ENCODE data around the gene FOXL1. TPM values are rescaled to one million over a fixed set of nuclear protein-coding genes. Genes with fewer than 3 reads are reported as not detected.

FOXL1 gene
- total RNA-seq, 1 donor from 2014 or later = under 0.01 TPM

GRCh38 chr16:86625029-86625428 lies 46.7 kb downstream of the FOXL1 start:
- no peak overlapping the region for H3K27ac ChIP-seq (ENCODE audit: low read depth, low read length)
- no peaks in the 10 kb centered on the region for H3K36me3 ChIP-seq (ENCODE audit: control insufficient read depth in 3 of 3, insufficient read depth in 3 of 3, low read length in 3 of 3)
- H3K9me3 ChIP-seq (ENCODE audit: control insufficient read depth in 3 of 3, low read length in 3 of 3) = peaks cover 0 to 2% (median 0%) of the 10 kb centered on the region in 3 donors
- no peak overlapping the region for H3K9ac ChIP-seq (ENCODE audit: low read depth in 1 of 3, low read length in 3 of 3)
- H3K4me1 ChIP-seq (ENCODE audit: control insufficient read depth in 3 of 3, insufficient read depth in 3 of 3, low read length in 3 of 3) = no peaks in the 10 kb centered on the region
- H3K27me3 ChIP-seq (ENCODE audit: control insufficient read depth in 3 of 3, insufficient read depth in 3 of 3, low read length in 3 of 3) = peaks cover 3 to 9% (median 6%) of the 10 kb centered on the region in 3 donors
- no peak overlapping the region for H3K4me3 ChIP-seq (ENCODE audit: low read length in 3 of 3)

DNA sequence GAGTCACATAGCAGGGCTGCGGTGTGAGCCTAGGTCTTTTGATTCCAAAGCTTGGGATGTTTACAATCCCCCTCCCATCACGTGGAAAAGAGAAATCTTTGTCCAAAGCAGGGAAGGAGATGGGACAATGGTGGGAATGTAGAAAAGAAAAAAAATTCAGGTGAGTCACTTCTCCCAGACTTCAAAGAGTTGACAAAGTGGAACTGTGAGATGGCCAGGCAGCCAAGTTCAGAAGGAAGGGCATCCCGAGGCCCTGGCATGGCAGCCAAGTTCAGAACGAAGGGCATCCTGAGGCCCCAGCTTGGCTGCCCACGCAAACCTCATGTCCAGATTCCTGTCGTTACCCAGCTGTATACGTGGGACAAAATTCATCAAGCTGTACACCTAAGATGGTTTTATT lies 47.5 kb downstream of the FOXL1 start:
- H3K27ac ChIP-seq (ENCODE audit: low read depth, low read length) = no peak overlapping the region
- H3K27me3 ChIP-seq (ENCODE audit: control insufficient read depth in 3 of 3, insufficient read depth in 3 of 3, low read length in 3 of 3) = peaks cover 6% of the 10 kb centered on the region in 3 donors
- H3K9me3 ChIP-seq (ENCODE audit: control insufficient read depth in 3 of 3, low read length in 3 of 3) = no peaks in the 10 kb centered on the region
- no peak overlapping the region for H3K9ac ChIP-seq (ENCODE audit: low read depth in 1 of 3, low read length in 3 of 3)
- H3K36me3 ChIP-seq (ENCODE audit: control insufficient read depth in 3 of 3, insufficient read depth in 3 of 3, low read length in 3 of 3) = no peaks in the 10 kb centered on the region
- no peak overlapping the region for H3K4me3 ChIP-seq (ENCODE audit: low read length in 3 of 3)
- no peaks in the 10 kb centered on the region for H3K4me1 ChIP-seq (ENCODE audit: control insufficient read depth in 3 of 3, insufficient read depth in 3 of 3, low read length in 3 of 3)

GRCh38 chr16:86626284-86626683 lies 47.9 kb downstream of the FOXL1 start:
- H3K4me3 ChIP-seq (ENCODE audit: low read length in 3 of 3) = no peak overlapping the region
- no peaks in the 10 kb centered on the region for H3K36me3 ChIP-seq (ENCODE audit: control insufficient read depth in 3 of 3, insufficient read depth in 3 of 3, low read length in 3 of 3)
- H3K4me1 ChIP-seq (ENCODE audit: control insufficient read depth in 3 of 3, insufficient read depth in 3 of 3, low read length in 3 of 3) = no peaks in the 10 kb centered on the region
- peaks cover 6% of the 10 kb centered on the region in 3 donors for H3K27me3 ChIP-seq (ENCODE audit: control insufficient read depth in 3 of 3, insufficient read depth in 3 of 3, low read length in 3 of 3)
- no peak overlapping the region for H3K9ac ChIP-seq (ENCODE audit: low read depth in 1 of 3, low read length in 3 of 3)
- H3K27ac ChIP-seq (ENCODE audit: low read depth, low read length) = no peak overlapping the region
- no peaks in the 10 kb centered on the region for H3K9me3 ChIP-seq (ENCODE audit: control insufficient read depth in 3 of 3, low read length in 3 of 3)

- H3K9me3 ChIP-seq (ENCODE audit: control insufficient read depth in 3 of 3, low read length in 3 of 3) = no peaks in the 10 kb centered on the region
- no peaks in the 10 kb centered on the region for H3K4me1 ChIP-seq (ENCODE audit: control insufficient read depth in 3 of 3, insufficient read depth in 3 of 3, low read length in 3 of 3)
- H3K36me3 ChIP-seq (ENCODE audit: control insufficient read depth in 3 of 3, insufficient read depth in 3 of 3, low read length in 3 of 3) = no peaks in the 10 kb centered on the region
- H3K4me3 ChIP-seq (ENCODE audit: low read length in 3 of 3) = no peak overlapping the region
- no peak overlapping the region for H3K27ac ChIP-seq (ENCODE audit: low read depth, low read length)
- H3K27me3 ChIP-seq (ENCODE audit: control insufficient read depth in 3 of 3, insufficient read depth in 3 of 3, low read length in 3 of 3) = peaks cover 6% of the 10 kb centered on the region in 3 donors
- no peak overlapping the region for H3K9ac ChIP-seq (ENCODE audit: low read depth in 1 of 3, low read length in 3 of 3)
Measured at GRCh38 chr16:86626966-86627365, 48.6 kb downstream of the FOXL1 start.

- Histone ChIP-seq H3K27ac (ENCODE audit: low read depth, low read length) (no peak overlapping the region), H3K9ac (ENCODE audit: low read depth in 1 of 3, low read length in 3 of 3) (no peak overlapping the region), H3K27me3 (ENCODE audit: control insufficient read depth in 3 of 3, insufficient read depth in 3 of 3, low read length in 3 of 3) (peaks cover 3 to 10% (median 6%) of the 10 kb centered on the region in 3 donors), H3K9me3 (ENCODE audit: control insufficient read depth in 3 of 3, low read length in 3 of 3) (no peaks in the 10 kb centered on the region), H3K36me3 (ENCODE audit: control insufficient read depth in 3 of 3, insufficient read depth in 3 of 3, low read length in 3 of 3) (no peaks in the 10 kb centered on the region), H3K4me1 (ENCODE audit: control insufficient read depth in 3 of 3, insufficient read depth in 3 of 3, low read length in 3 of 3) (no peaks in the 10 kb centered on the region), H3K4me3 (ENCODE audit: low read length in 3 of 3) (no peak overlapping the region)
Measured at GRCh38 chr16:86628614-86629013, 50.3 kb downstream of the FOXL1 start.

- Histone ChIP-seq H3K9me3 (ENCODE audit: control insufficient read depth in 3 of 3, low read length in 3 of 3) (no peaks in the 10 kb centered on the region), H3K4me1 (ENCODE audit: control insufficient read depth in 3 of 3, insufficient read depth in 3 of 3, low read length in 3 of 3) (no peaks in the 10 kb centered on the region), H3K9ac (ENCODE audit: low read depth in 1 of 3, low read length in 3 of 3) (no peak overlapping the region), H3K36me3 (ENCODE audit: control insufficient read depth in 3 of 3, insufficient read depth in 3 of 3, low read length in 3 of 3) (no peaks in the 10 kb centered on the region), H3K27me3 (ENCODE audit: control insufficient read depth in 3 of 3, insufficient read depth in 3 of 3, low read length in 3 of 3) (peaks cover 0 to 12% (median 6%) of the 10 kb centered on the region in 3 donors), H3K4me3 (ENCODE audit: low read length in 3 of 3) (no peak overlapping the region), H3K27ac (ENCODE audit: low read depth, low read length) (no peak overlapping the region)
Measured at GRCh38 chr16:86630471-86630870, 52.1 kb downstream of the FOXL1 start.

DNA sequence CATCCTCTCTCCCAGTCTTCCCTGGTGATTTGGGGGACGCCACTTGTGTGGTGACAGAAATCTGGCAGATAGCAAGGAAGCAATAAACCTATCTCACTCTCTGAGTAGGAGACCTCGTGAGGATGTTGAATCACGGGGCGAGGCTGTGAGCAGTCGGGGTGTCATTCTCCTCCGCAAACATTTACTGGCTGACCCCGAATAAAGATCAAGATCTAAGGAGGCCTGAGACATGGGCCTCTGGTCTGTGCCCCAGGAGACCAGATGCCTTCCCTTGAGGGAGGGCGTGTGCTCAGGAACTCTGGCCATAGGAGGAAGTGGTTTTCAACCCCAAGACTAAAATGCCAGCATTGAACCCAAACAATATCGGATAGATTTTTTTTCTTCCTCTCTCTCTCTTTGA lies 53.1 kb downstream of the FOXL1 start:
- no peaks in the 10 kb centered on the region for H3K4me1 ChIP-seq (ENCODE audit: control insufficient read depth in 3 of 3, insufficient read depth in 3 of 3, low read length in 3 of 3)
- no peaks in the 10 kb centered on the region for H3K9me3 ChIP-seq (ENCODE audit: control insufficient read depth in 3 of 3, low read length in 3 of 3)
- no peak overlapping the region for H3K27ac ChIP-seq (ENCODE audit: low read depth, low read length)
- no peak overlapping the region for H3K4me3 ChIP-seq (ENCODE audit: low read length in 3 of 3)
- peaks cover 3 to 17% (median 10%) of the 10 kb centered on the region in 3 donors for H3K27me3 ChIP-seq (ENCODE audit: control insufficient read depth in 3 of 3, insufficient read depth in 3 of 3, low read length in 3 of 3)
- no peaks in the 10 kb centered on the region for H3K36me3 ChIP-seq (ENCODE audit: control insufficient read depth in 3 of 3, insufficient read depth in 3 of 3, low read length in 3 of 3)
- H3K9ac ChIP-seq (ENCODE audit: low read depth in 1 of 3, low read length in 3 of 3) = no peak overlapping the region

Other genes with a start within 250 kb of the FOXL1 start
- gene FOXF1, start 68.0 kb upstream of the FOXL1 start, total RNA-seq = not detected
- gene MTHFSD, start 23.3 kb upstream of the FOXL1 start, total RNA-seq = 12.5 TPM
- gene FOXC2, start 11.7 kb upstream of the FOXL1 start, total RNA-seq = under 0.01 TPM

Measured in skeletal muscle tissue (tissue), 4 donors.